Measurements from ENCODE around the gene ARHGEF17. TPM values are rescaled to one million over a fixed set of nuclear protein-coding genes. Genes with fewer than 3 reads are reported as not detected.

Gene ARHGEF17
- total and polyA plus RNA-seq, 2 of the 8 experiments (the other 6 are each of a cell fraction or from before 2014, with no cell fraction given), result 11.3 to 14.6 TPM

- TF ChIP-seq CBX5 (IDR thresholded peaks at IDR 0.05; ENCODE audit: low read depth, low read length) (no peak), HDAC2 (IDR thresholded peaks at IDR 0.05; ENCODE audit: borderline replicate concordance in 1 of 2, low read depth in 2 of 2, low read length in 2 of 2) (no peak), CHD2 (IDR thresholded peaks at IDR 0.05; ENCODE audit: low read length) (no peak), RNF2 (IDR thresholded peaks at IDR 0.05; ENCODE audit: borderline replicate concordance, low read depth, low read length, missing control alignments, poor library complexity, severe bottlenecking) (no peak), KDM5A (IDR thresholded peaks at IDR 0.05; ENCODE audit: low read length) (no peak), SUZ12 (IDR thresholded peaks at IDR 0.05; ENCODE audit: low read length) (no peak), USF2 (IDR thresholded peaks at IDR 0.05; ENCODE audit: low read length) (no peak), JUN (IDR thresholded peaks at IDR 0.05; ENCODE audit: low read depth, low read length) (no peak)
These were observed 89.5 kb downstream of the ARHGEF17 start (continued) for GRCh38 chr11:73397468-73398131.

Data from H1 (cell line).